ENCODE data around the gene ANKFN1. TPM values are rescaled to one million over a fixed set of nuclear protein-coding genes. Genes with fewer than 3 reads are reported as not detected.

The ANKFN1 gene
- polyA plus RNA-seq, 3 donors, result not detected

GRCh38 chr17:56206351-56206750 lies 53.1 kb downstream of the ANKFN1 start:
- no peaks in the 10 kb centered on the region for H3K4me1 ChIP-seq (ENCODE audit: control insufficient read depth in 1 of 2, insufficient read depth in 2 of 2, low read length in 2 of 2)
- no peak overlapping the region for H3K9ac ChIP-seq (ENCODE audit: insufficient read depth, low read length, poor library complexity, severe bottlenecking)
- Mint-ChIP-seq H3K27me3 (ENCODE audit: low read depth in 3 of 3) (peaks cover 0 to 2% (median 0%) of the 10 kb centered on the region in 3 donors), H3K9me3 (peaks cover 3 to 19% (median 8%) of the 10 kb centered on the region in 7 donors), H3K36me3 (no peaks in the 10 kb centered on the region), H3K4me1 (no peaks in the 10 kb centered on the region), H3K27ac (no peak overlapping the region), H3K4me3 (no peak overlapping the region)
- no peaks in the 10 kb centered on the region for H3K36me3 ChIP-seq (replicated peaks in 1 of 2; ENCODE audit: control insufficient read depth in 1 of 2, insufficient read depth in 2 of 2, low read length in 2 of 2)
- TF ChIP-seq CTCF (IDR thresholded peaks at IDR 0.05), result no peak
- WGBS (ENCODE audit: insufficient coverage), result 87% methylated on average over 3 of the region's 6 CpGs
- H2AFZ ChIP-seq (ENCODE audit: insufficient read depth, low read depth, low read length, poor library complexity, severe bottlenecking), result no peak overlapping the region
- intact Hi-C loops (cut with micrococcal nuclease), result no loop called here
- H3K27ac ChIP-seq (ENCODE audit: low read depth in 1 of 2, low read length in 2 of 2), result no peak overlapping the region
- peaks cover 6 to 15% of the 10 kb centered on the region in 2 donors for H3K9me3 ChIP-seq (replicated peaks in 1 of 2; ENCODE audit: control insufficient read depth in 1 of 2, insufficient read depth in 1 of 2, low read length in 2 of 2)
- no peak overlapping the region for H3K4me3 ChIP-seq (replicated peaks in 1 of 3; ENCODE audit: low read depth in 2 of 3, low read length in 3 of 3)
- no peaks in the 10 kb centered on the region for H3K27me3 ChIP-seq (ENCODE audit: control insufficient read depth in 2 of 2, insufficient read depth in 2 of 2, low read length in 2 of 2)
- H3K4me2 ChIP-seq (replicated peaks; ENCODE audit: extremely low read depth, low read length, poor library complexity, severe bottlenecking), result no peak overlapping the region
- no peaks in the 10 kb centered on the region for H3K79me2 ChIP-seq (ENCODE audit: insufficient read depth, low read length)
- no peaks in the 10 kb centered on the region for H4K20me1 ChIP-seq (ENCODE audit: insufficient read depth, low read length)
- DNase-seq, result no peak

GRCh38 chr17:56213031-56213430 lies 59.8 kb downstream of the ANKFN1 start:
- H3K36me3 ChIP-seq (replicated peaks in 1 of 2; ENCODE audit: control insufficient read depth in 1 of 2, insufficient read depth in 2 of 2, low read length in 2 of 2), result no peaks in the 10 kb centered on the region
- no peak overlapping the region for H3K27ac Mint-ChIP-seq
- no peak overlapping the region for H3K4me2 ChIP-seq (replicated peaks; ENCODE audit: extremely low read depth, low read length, poor library complexity, severe bottlenecking)
- no peak overlapping the region for H3K9ac ChIP-seq (ENCODE audit: insufficient read depth, low read length, poor library complexity, severe bottlenecking)
- no peak overlapping the region for H3K4me3 ChIP-seq (replicated peaks in 1 of 3; ENCODE audit: low read depth in 2 of 3, low read length in 3 of 3)
- H3K9me3 Mint-ChIP-seq, result peaks cover 0 to 12% (median 2%) of the 10 kb centered on the region in 7 donors
- no peaks in the 10 kb centered on the region for H3K79me2 ChIP-seq (ENCODE audit: insufficient read depth, low read length)
- no peaks in the 10 kb centered on the region for H3K4me1 Mint-ChIP-seq
- no peak for DNase-seq
- H2AFZ ChIP-seq (ENCODE audit: insufficient read depth, low read depth, low read length, poor library complexity, severe bottlenecking), result no peak overlapping the region
- TF ChIP-seq CTCF (IDR thresholded peaks at IDR 0.05), result no peak
- no peaks in the 10 kb centered on the region for H3K27me3 Mint-ChIP-seq (ENCODE audit: low read depth in 3 of 3)
- no peaks in the 10 kb centered on the region for H4K20me1 ChIP-seq (ENCODE audit: insufficient read depth, low read length)
- no peaks in the 10 kb centered on the region for H3K36me3 Mint-ChIP-seq
- peaks cover 0 to 2% of the 10 kb centered on the region in 2 donors for H3K9me3 ChIP-seq (replicated peaks in 1 of 2; ENCODE audit: control insufficient read depth in 1 of 2, insufficient read depth in 1 of 2, low read length in 2 of 2)
- WGBS (ENCODE audit: insufficient coverage), result 95% methylated on average over 2 of the region's 6 CpGs
- no peak overlapping the region for H3K27ac ChIP-seq (ENCODE audit: low read depth in 1 of 2, low read length in 2 of 2)
- no peaks in the 10 kb centered on the region for H3K4me1 ChIP-seq (ENCODE audit: control insufficient read depth in 1 of 2, insufficient read depth in 2 of 2, low read length in 2 of 2)
- H3K27me3 ChIP-seq (ENCODE audit: control insufficient read depth in 2 of 2, insufficient read depth in 2 of 2, low read length in 2 of 2), result no peaks in the 10 kb centered on the region
- no peak overlapping the region for H3K4me3 Mint-ChIP-seq
- intact Hi-C loops (cut with micrococcal nuclease), result no loop called here
